Fibroblast of peridontal ligament (primary cell): ENCODE data around the gene RNF114.
A peak's percentile ranks its signal among the peaks of the same experiment; 100 is the strongest.
"Not testable (repeated sequence)": the region's sequence is repeated elsewhere in the genome, so short reads cannot be mapped to it uniquely, and the experiment has no call there.

Source experiments
- DNase-seq: peaks from one replicate; pipeline ENCODE4 v3.0.0-alpha.2; 2010; ENCODE audit errors: extremely low read depth

The RNF114 gene

DNA sequence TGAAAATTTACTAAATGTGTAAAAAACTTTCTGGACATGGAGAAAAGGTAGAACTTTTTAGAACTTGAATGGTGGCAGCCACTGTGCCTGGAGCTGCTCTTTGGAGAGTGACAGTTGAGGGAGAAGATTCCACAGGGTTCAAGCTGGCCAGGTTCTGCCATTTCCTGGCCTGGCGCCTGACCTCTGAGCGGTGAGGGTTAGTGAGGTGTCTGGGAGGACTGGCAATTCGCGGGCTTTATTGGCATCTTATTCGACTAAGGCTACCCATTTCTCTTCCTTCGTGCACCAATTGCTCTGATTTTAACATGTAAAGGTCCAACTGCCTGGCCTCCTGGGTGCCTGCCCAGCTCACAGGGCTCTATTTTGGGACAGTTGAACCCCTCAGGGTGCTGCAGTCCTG is 49.0 kb downstream of the RNF114 start:
- no peak for DNase-seq

DNA sequence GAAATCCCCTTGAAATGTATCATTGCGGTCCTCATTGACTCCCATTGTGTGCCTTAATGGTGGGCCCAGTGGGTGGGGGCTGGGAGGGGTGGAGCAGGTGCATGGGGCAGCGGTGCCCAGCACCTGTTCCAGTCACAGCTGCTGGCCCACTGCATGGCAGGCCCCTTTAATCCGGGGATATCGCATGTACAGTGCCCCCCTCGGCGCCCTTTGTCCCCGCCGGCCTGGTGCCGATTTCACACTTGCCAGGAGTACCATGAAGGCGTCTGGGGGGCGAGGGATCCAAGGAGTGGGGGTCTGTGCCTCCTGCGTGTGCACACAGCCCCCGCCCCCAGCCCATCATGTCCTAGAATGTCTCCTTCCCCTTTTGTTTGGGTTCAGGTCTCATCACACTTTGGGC is 49.4 kb downstream of the RNF114 start:
- DNase-seq, result no peak

DNA sequence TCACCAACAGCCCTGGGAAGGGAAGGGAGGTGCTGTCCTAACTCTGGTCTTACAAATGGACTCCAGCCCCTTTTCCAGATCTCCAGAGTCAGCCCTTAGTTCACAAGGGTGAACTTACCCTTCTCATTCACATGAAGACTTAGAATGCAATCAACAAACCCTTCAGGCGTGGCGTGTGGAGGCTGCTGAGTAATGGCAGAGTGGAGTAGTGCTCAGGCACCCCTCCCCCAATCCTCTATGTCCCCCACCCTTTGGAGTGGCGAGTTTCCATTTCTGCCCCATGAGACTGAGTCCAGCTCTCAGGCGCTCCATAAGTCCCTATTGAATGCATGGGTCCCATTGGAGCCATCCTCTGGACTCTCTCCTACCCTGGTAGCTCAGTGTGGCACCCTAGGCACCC is 49.9 kb downstream of the RNF114 start:
- DNase-seq, result no peak

DNA sequence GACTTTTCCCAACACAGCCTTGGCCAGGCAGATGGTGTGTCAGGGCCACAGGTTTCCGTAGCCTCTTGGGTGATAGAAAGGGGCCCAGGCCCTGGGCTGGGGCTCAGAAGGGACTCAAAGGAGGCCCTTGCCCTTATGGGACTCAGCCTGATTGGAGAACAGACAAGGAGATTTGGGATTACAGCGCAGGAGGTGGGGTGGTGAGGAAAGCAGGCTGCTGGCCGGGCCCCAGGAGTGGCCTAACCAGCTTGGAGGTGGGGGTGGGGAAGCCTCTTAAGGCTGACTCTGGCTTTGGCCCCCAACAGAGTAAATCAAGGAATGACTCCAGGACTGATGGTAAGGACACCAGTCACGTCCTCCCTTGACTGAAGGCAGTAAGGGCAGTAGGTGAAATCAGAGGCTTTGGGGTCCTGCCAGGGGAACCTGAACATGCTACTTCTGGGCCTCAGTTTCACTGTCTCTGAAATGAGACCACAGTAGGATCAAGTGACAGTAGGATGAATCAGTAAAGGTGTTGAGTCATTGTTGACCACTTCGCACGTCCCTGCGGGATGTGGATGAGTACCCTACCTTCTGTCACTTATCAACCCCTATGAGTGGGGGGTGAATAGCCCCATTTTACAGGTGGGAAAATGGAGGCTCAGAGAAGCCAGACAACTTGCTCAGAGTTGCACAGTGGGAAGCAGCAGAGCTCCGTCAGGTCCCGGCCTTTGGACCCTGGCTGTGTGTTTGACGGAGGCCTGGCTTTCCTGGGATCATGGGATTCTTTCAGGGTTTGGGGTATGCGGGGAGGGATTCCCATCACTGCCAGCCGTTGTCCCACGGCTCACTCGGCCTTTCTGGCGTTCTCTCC is 51.0 kb downstream of the RNF114 start:
- DNase-seq, result peak; percentile 45

DNA sequence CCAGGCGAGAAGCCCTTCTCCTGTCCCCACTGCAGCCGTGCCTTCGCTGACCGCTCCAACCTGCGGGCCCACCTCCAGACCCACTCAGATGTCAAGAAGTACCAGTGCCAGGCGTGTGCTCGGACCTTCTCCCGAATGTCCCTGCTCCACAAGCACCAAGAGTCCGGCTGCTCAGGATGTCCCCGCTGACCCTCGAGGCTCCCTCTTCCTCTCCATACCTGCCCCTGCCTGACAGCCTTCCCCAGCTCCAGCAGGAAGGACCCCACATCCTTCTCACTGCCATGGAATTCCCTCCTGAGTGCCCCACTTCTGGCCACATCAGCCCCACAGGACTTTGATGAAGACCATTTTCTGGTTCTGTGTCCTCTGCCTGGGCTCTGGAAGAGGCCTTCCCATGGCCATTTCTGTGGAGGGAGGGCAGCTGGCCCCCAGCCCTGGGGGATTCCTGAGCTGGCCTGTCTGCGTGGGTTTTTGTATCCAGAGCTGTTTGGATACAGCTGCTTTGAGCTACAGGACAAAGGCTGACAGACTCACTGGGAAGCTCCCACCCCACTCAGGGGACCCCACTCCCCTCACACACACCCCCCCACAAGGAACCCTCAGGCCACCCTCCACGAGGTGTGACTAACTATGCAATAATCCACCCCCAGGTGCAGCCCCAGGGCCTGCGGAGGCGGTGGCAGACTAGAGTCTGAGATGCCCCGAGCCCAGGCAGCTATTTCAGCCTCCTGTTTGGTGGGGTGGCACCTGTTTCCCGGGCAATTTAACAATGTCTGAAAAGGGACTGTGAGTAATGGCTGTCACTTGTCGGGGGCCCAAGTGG is 51.9 kb downstream of the RNF114 start:
- no peak for DNase-seq

DNA sequence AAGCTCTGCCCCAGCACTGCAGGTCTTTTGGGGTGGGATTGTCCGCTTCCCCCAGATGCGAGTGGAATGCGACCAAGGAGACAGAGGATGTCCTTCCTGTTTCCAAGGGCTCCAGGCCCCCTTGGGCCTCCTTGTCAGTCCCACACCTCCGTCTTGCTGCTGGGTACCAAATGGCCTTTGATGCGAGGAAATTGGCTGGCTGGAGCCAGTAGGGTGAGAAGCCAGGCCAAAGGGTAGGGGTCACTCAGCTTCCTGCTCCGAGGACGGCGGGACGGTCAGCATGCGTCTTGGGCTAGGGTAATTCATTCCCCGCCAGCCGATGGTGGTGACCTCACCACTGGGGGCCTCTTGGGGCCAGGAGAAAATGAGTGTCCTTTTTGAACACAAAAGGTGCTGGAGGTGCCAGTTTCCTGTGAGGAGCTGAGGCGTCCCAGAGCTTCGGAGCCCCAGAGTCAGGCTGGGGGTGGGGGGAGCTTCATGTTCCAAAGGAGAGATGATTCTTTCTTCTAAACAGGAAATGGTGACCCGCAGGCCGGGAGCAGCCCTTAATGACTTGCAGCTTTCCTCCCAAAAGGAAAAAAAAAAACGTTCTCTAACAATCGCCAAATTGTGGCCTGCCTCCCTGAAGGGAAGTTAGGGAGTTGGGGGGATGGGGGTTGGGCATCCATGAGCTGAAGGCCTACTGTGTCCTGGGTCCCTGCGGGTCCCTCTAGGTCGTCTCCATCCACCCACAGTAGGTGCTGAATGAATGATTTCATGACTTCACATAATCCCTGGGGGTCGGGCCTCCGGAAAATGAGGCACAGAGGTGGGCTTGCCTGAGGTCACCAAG is 53.3 kb downstream of the RNF114 start:
- peak; percentile 85 for DNase-seq

DNA sequence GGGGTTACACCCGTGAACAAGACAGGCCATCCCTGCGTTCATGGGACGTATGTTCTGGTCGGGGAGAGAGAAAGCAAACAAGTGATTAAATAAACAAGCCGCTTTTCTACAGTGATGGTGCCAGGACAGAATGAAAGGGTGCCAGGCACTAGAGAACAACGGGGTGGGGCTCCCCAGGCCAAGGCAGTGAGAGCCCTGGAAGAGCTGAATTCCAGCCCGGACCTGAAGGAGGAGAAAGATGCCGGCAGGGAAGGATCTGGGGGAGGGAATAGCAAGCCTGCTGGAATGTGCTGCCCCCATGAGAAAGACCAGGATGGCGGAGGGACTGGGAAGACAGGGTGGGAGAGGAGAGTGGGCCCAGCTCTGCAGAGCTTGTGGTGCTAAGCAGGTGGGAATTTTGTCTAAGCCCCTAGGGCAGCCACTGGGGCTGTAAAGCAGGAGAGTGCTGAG is 54.1 kb downstream of the RNF114 start:
- peak; percentile 61 for DNase-seq

DNA sequence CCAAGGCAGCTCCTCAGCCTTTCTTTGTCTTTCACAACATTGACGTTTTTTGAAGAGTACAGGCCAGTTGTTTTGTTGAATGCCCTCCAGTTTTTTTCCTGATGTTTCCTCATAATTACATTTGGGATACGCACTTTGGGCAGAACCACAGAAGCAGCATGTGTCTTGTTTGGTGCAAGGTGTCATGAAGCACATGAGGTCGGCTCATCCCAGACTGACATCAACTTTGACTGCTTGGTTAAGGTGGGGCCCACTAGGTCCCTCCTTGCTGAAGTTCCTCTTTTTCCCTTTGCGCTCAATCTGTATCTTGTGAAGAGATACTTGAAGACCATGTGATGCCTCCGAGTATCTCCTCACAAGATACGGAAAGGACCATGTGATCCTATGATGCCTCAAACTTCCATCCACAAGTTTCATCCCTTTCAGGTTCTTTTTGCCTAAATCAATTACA is 57.1 kb downstream of the RNF114 start:
- no peak for DNase-seq

DNA sequence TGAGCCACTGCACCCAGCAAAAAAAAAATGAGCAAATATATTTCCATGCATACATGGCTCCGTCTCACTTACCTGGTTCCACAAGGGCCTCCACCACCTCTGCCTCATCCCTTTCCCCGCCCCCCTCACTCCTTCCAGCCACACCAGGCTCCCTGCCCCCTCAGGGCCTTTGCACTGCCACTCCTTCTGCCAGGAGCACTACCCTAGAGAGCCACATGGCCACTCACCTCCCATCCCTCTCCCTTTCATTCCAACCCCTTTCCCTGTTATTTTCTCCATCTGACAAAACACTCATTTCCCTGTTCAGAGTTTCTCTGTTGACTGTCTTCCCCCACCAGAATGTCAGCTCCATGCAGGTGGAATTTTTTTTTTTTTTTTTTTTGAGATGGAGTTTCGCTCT is 59.4 kb downstream of the RNF114 start:
- no peak for DNase-seq

DNA sequence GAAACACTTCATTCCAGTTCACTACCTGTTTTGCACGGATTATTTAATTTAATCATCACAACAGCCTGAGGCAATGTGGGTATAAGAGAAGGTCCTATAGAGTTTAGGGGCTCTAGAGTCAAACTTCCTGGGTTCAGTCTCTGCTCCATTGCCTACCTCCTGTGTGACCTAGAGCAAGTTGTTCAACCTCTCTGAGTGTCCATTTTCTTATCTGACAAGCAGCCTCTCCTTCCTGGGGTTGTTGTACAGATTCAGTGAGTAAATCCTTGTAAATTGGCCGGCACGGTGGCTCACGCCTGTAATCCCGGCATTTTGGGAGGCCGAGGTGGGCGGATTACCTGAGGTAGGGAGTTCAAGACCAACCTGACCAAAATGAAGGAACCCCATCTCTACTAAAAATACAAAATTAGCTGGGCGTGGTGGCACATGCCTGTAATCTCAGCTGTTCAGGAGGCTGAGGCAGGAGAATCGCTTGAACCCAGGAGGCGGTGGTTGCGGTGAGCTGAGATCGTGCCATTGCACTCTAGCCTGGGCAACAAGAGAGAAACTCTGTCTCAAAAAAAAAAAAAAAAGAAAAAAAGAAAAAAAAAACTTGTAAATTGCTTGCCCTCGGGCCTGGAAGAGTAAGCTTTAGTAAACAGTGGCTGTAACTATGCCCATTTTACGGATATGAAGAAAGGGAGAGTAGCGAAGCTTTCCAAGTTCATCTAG is 62.4 kb downstream of the RNF114 start:
- not testable (repeated sequence) for DNase-seq

DNA sequence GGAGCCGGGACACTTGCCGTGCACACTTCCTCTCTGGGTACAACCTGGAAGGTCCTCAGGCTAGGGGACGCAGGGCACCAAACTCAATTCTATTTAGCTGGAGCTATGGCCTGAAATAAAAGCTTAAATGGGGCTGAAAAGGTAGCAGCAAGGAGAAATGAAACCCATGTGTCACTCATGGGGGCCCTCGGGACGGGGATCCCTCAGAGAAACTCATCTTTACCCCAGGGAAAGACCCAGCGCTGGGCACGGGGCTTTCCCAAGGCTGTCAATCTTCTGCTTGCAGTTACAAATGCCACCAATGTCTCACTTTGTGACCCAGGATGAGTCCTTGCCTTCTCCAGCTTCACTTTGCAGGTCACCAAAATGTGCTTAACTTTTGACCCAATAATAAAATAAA is 63.1 kb downstream of the RNF114 start:
- DNase-seq, result no peak

DNA sequence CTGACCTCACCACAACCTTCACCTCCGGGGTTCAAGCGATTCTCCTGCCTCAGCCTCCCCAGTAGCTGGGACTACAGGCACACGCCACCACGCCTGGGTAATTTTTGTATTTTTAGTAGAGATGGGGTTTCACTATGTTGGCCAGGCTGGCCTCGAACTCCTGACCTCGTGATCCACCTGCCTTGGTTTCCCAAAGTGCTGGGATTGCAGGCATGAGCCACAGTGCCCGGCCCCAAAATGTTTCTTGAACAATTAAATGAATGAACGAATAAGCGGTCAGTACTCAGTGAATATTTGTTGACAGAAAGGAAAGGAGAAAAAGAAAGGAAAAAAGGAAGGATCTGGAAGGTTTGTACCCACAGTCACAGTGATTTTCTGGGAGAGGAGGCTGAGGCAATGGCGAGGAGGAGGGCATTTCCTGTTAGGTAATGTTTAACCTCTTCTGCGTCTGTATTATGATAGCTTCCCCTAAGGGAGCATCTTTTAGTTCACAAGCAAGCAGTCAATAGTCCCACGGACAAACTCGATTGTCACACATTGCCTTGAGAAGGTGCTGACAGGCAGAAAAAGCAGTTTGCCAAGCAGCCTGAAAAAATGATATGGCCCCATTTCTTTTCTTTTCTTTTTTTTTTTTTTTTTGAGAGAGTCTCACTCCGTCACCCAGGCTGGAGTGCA is 64.5 kb downstream of the RNF114 start:
- not testable (repeated sequence) for DNase-seq

DNA sequence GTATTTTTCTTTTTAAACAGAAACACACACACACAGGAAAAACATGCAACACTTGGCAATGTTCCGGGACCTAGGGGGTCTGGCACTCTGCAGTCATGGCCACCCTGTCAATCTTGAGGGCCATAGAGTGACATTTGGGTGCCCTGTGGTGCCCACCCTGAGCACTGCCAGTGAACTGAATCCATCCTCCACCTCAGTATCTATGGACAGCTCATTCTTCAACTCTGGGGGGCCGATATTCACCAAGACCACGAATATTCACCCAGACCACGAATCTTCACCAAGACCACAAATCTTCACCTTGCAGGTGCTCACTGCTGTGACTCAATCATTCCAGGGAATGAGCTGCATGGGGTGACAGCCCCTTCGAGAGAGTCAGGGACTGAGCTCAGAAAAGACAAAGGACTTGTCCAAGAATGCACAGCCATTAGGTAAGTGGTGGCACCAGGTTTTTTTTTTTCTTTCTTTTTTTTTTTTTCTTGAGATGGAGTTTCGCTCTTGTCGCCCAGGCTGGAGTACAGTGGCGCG is 65.7 kb downstream of the RNF114 start:
- no peak for DNase-seq

DNA sequence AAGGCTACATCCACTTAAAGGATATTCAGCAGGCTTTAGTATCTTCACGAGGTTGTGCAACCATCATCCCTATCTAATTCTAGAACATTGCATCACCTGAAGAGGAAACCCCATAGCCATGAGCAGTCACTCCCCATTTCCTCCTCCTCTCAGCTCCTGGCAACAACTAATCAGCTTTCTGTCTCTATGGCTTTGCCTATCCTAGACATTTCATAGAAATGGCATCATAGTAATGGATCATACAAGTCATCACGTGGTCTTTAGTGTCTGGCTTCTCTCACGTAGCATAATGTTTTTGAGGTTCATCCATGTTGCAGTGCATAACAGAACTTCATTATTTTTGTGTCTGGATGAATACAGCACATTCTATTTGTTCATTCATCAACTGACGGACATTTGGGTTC is 67.1 kb downstream of the RNF114 start:
- DNase-seq, result peak; percentile 72
